Stomach (tissue), 4 donors: ENCODE data around the gene ETV1.

Experiments used
- EP300 ChIP-seq: sonication (generic); formaldehyde crosslinking; IDR thresholded peaks from one replicate; pipeline ENCODE4 v1.6.1; 2017; ENCODE audit warnings: antibody characterized with exemption
- POLR2AphosphoS5 ChIP-seq, 3 donors: sonication (generic); formaldehyde crosslinking; IDR thresholded peaks; one replicate each; pipeline ENCODE4 v1.6.1; 2016; ENCODE audit warnings: antibody characterized with exemption in 3 of 3
- TF ChIP-seq, protein P1 (sequence below), 7 experiments: fragments of 450-650 bp in 4 of 7; fragments of 200-600 bp in 3 of 7; sonication (generic) in 3 of 7; IDR thresholded peaks; one replicate each; pipeline ENCODE4 v1.5.1; 2016 to 2019; ENCODE audit warnings: antibody characterized with exemption in 7 of 7, control low read depth in 2 of 7, mild to moderate bottlenecking in 1 of 7

GRCh38 chr7:13880789-13881188 lies 108.7 kb downstream of the ETV1 start:
- TF ChIP-seq, protein P1, sequence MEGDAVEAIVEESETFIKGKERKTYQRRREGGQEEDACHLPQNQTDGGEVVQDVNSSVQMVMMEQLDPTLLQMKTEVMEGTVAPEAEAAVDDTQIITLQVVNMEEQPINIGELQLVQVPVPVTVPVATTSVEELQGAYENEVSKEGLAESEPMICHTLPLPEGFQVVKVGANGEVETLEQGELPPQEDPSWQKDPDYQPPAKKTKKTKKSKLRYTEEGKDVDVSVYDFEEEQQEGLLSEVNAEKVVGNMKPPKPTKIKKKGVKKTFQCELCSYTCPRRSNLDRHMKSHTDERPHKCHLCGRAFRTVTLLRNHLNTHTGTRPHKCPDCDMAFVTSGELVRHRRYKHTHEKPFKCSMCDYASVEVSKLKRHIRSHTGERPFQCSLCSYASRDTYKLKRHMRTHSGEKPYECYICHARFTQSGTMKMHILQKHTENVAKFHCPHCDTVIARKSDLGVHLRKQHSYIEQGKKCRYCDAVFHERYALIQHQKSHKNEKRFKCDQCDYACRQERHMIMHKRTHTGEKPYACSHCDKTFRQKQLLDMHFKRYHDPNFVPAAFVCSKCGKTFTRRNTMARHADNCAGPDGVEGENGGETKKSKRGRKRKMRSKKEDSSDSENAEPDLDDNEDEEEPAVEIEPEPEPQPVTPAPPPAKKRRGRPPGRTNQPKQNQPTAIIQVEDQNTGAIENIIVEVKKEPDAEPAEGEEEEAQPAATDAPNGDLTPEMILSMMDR (IDR thresholded peaks at IDR 0.05): no peak
- TF ChIP-seq EP300 (no peak), POLR2AphosphoS5 (IDR thresholded peaks at IDR 0.05) (no peak)
